Stimulated activated CD4-positive, alpha-beta T cell treated with anti-CD3 and anti-CD28 coated beads, Interleukin-1b, Interleukin-23, amount 100 ng/mL, for 48 hours (primary cell): ENCODE measurements around the gene KRTCAP2.
A peak's percentile ranks its signal among the peaks of the same experiment; 100 is the strongest.
"Not testable (repeated sequence)": the region's sequence is repeated elsewhere in the genome, so short reads cannot be mapped to it uniquely, and the experiment has no call there.

ENCODE experiments used
- DNase-seq: peaks from one replicate; pipeline ENCODE4 v3.0.0-alpha.2; 2020

KRTCAP2 gene

GRCh38 chr1:155167166-155168104 lies 5.7 kb downstream of the KRTCAP2 start:
- peak; percentile 86 for DNase-seq

- DNase-seq: no peak
Measured at GRCh38 chr1:155166471-155167165, 6.5 kb downstream of the KRTCAP2 start.

- no peak for DNase-seq
Measured at GRCh38 chr1:155166051-155166470, 7.0 kb downstream of the KRTCAP2 start.

GRCh38 chr1:155164625-155165024 lies 8.5 kb downstream of the KRTCAP2 start:
- not testable (repeated sequence) for DNase-seq

- not testable (repeated sequence) for DNase-seq
Measured at GRCh38 chr1:155163785-155164184, 9.3 kb downstream of the KRTCAP2 start.

GRCh38 chr1:155162631-155163030 lies 10.5 kb downstream of the KRTCAP2 start:
- DNase-seq: not testable (repeated sequence)

GRCh38 chr1:155160128-155160527 lies 13.0 kb downstream of the KRTCAP2 start:
- DNase-seq: no peak

- DNase-seq: no peak
Measured at GRCh38 chr1:155158991-155159390, 14.1 kb downstream of the KRTCAP2 start.

- DNase-seq: not testable (repeated sequence)
Measured at GRCh38 chr1:155155996-155156643, 17.0 kb downstream of the KRTCAP2 start.

GRCh38 chr1:155145491-155145890 lies 27.6 kb downstream of the KRTCAP2 start:
- no peak for DNase-seq

- DNase-seq: no peak
Measured at GRCh38 chr1:155141749-155142148, 31.4 kb downstream of the KRTCAP2 start.

- no peak for DNase-seq
Measured at GRCh38 chr1:155140630-155140953, 32.5 kb downstream of the KRTCAP2 start.

GRCh38 chr1:155139895-155140629 lies 33.0 kb downstream of the KRTCAP2 start, which contains the start of gene DPM3:
DPM3 (minus strand) TSS chr1:155140531; CDS start chr1:155140240, 291 bp downstream.
- DNase-seq: peak; percentile 90

- no peak for DNase-seq
Measured at GRCh38 chr1:155137154-155137949, 35.8 kb downstream of the KRTCAP2 start.

- no peak for DNase-seq
Measured at GRCh38 chr1:155136748-155137147, 36.4 kb downstream of the KRTCAP2 start.

- peak; percentile 94 for DNase-seq
Measured at GRCh38 chr1:155135415-155136028, 37.6 kb downstream of the KRTCAP2 start, which contains the start of gene SLC50A1. SLC50A1 (plus strand) TSS chr1:155135852; CDS start chr1:155135912, 60 bp downstream.

- DNase-seq: peak; percentile 84
Measured at GRCh38 chr1:155134880-155135414, 38.2 kb downstream of the KRTCAP2 start.

GRCh38 chr1:155134322-155134721 lies 38.8 kb downstream of the KRTCAP2 start:
- DNase-seq: no peak

GRCh38 chr1:155133799-155134281 lies 39.3 kb downstream of the KRTCAP2 start:
- no peak for DNase-seq

GRCh38 chr1:155131856-155132255 lies 41.2 kb downstream of the KRTCAP2 start:
- DNase-seq: no peak

- DNase-seq: no peak
Measured at GRCh38 chr1:155131285-155131684, 41.8 kb downstream of the KRTCAP2 start.
